Spleen (tissue), 7 donors: ENCODE results near the gene RIMS3.

Experiments used
- POLR2A ChIP-seq, 3 donors: fragments of 450-650 bp; IDR thresholded peaks; one replicate each; pipeline ENCODE4 v1.5.1; 2017; ENCODE audit warnings: antibody characterized with exemption in 3 of 3, mild to moderate bottlenecking in 1 of 3
- POLR2AphosphoS5 ChIP-seq, 3 donors: sonication (generic); formaldehyde crosslinking; IDR thresholded peaks; one replicate each; pipeline ENCODE4 v1.5.1; 2017; ENCODE audit warnings: antibody characterized with exemption in 3 of 3
- TF ChIP-seq, protein P1 (sequence below), 11 experiments: fragments of 200-600 bp in 7 of 11; fragments of 450-650 bp in 4 of 11; sonication (generic) in 4 of 11; IDR thresholded peaks in 8 of 11; conservative IDR thresholded peaks in 3 of 11; 1 replicate in 7 of 11; 2 replicates in 4 of 11; pipeline versions ENCODE4 v1.4.0 to v1.8.0; 2016 to 2021; ENCODE audit warnings: antibody characterized with exemption in 11 of 11, inconsistent platforms in 4 of 11, mild to moderate bottlenecking in 1 of 11
- donor health status: DM: no; HTN: no; CAD: no; lungs with moderate emphysema.
- donor health status: DM: no; HTN: no; CAD: no.
- donor health status: DM: no; HTN: no; CAD: no.

DNA sequence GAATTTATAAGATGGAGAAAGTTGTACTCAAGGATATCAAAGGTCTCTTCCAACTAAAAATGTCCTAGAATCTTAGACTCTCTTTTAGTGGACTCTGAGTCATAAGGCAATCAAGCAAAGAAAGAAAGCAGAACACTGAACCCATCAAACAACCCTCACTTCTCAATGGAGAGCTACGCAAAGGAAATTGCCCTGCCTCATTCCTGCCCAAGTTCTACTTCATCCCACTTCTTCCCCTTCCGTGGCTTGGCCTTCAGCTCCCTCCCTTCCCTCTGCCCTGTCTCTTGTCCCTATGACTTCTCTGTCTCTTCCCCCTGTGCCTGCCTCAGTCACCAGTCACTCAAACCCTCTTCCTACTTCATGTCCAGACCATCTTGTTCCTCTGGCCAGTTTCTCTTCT is 58.5 kb downstream of the RIMS3 start:
- TF ChIP-seq, protein P1, sequence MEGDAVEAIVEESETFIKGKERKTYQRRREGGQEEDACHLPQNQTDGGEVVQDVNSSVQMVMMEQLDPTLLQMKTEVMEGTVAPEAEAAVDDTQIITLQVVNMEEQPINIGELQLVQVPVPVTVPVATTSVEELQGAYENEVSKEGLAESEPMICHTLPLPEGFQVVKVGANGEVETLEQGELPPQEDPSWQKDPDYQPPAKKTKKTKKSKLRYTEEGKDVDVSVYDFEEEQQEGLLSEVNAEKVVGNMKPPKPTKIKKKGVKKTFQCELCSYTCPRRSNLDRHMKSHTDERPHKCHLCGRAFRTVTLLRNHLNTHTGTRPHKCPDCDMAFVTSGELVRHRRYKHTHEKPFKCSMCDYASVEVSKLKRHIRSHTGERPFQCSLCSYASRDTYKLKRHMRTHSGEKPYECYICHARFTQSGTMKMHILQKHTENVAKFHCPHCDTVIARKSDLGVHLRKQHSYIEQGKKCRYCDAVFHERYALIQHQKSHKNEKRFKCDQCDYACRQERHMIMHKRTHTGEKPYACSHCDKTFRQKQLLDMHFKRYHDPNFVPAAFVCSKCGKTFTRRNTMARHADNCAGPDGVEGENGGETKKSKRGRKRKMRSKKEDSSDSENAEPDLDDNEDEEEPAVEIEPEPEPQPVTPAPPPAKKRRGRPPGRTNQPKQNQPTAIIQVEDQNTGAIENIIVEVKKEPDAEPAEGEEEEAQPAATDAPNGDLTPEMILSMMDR (IDR thresholded peaks at IDR 0.05 in 8 of 11, conservative IDR thresholded peaks at IDR 0.05 in 3 of 11) = no peak
- TF ChIP-seq POLR2AphosphoS5 (IDR thresholded peaks at IDR 0.05) = no peak
- no peak for TF ChIP-seq POLR2A (IDR thresholded peaks at IDR 0.05)
